Activated CD8-positive, alpha-beta memory T cell treated with anti-CD3 and anti-CD28 coated beads, Interleukin-2, amount 10 ng/mL, durations not matched to agents 7 days and 5 days (primary cell): Measurements from ENCODE around the gene CENPC. TPM values are rescaled to one million over a fixed set of nuclear protein-coding genes. Genes with fewer than 3 reads are reported as not detected.
"Not testable (repeated sequence)": the region's sequence is repeated elsewhere in the genome, so short reads cannot be mapped to it uniquely, and the experiment has no call there.

Experiments
- ATAC-seq: fragments of 150-1000 bp; cut with Tn5 transposase; one replicate; pipeline ENCODE4 v1.10.0; 2021; ENCODE audit warnings: moderate library complexity
- CTCF ChIA-PET: fragments of 350-600 bp; sonication (Branson Sonifier 250); formaldehyde crosslinking; loops from one replicate; lab custom pipeline; 2021; ENCODE audit warnings: antibody characterized with exemption; lab: Charles Lee
- DNase-seq: peaks from one replicate; pipeline ENCODE4 v3.0.0-alpha.2; 2020
- H3K27ac Mint-ChIP-seq: one replicate; pipeline ENCODE4 v1.8.0; 2021; ENCODE audit warnings: mild to moderate bottlenecking, mixed read lengths
- H3K27me3 Mint-ChIP-seq: one replicate; pipeline ENCODE4 v1.8.0; 2021; ENCODE audit warnings: mixed read lengths
- H3K36me3 Mint-ChIP-seq: one replicate; pipeline ENCODE4 v1.8.0; 2021; ENCODE audit warnings: mild to moderate bottlenecking, mixed read lengths
- H3K4me1 Mint-ChIP-seq: one replicate; pipeline ENCODE4 v1.8.0; 2021; ENCODE audit warnings: mixed read lengths
- H3K4me3 Mint-ChIP-seq: one replicate; pipeline ENCODE4 v1.8.0; 2021; ENCODE audit warnings: mild to moderate bottlenecking, moderate library complexity, mixed read lengths
- H3K9me3 Mint-ChIP-seq: one replicate; pipeline ENCODE4 v1.8.0; 2022; ENCODE audit warnings: low read depth, mixed read lengths
- total RNA-seq, 2 experiments: library from RNA; stranded (reverse); gene quantifications; one replicate each; pipeline ENCODE4 v1.2.3, GENCODE V29; 2021

The CENPC gene
- total RNA-seq, 2 experiments from 2014 or later, result 37.4 to 46.5 TPM

DNA sequence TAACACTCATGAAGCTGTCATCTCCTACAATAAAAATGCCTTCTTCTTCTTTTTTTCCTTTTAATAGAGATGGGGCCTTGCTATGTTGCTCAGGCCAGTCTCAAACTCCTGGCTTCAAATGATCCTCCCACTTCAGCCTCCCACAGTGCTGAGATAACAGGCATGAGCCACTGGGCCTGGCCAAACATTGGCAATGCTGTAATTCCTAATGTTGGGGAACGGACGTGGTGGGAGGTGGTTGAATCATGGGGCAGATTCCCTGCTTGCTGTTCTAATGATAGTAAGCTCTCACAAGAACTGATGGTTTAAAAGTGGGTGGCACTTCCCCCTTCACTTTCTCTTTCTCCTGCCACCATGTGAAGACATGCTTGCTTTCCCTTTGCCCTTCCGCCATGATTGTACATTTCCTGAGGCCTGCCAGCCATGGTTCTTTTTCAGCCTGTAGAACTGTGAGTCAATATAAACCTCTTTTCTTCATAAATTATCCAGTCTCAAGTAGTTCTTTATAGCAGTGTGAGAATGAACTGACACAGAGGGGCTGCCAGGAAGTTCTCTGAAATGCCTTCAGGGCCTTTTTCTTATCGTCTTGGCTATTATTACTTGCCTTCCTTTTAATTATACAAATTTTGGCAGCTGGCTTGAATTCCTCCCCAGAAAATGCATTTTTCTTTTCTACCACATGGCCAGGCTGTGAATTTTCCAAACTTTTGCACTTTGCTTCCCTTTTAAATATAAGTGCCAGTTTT, 93.0 kb downstream of the CENPC start:
- peaks cover 3% of the 10 kb centered on the region for H3K9me3 Mint-ChIP-seq
- ATAC-seq, result no peak
- no peak overlapping the region for H3K27ac Mint-ChIP-seq
- peaks cover 4% of the 10 kb centered on the region for H3K4me1 Mint-ChIP-seq
- H3K4me3 Mint-ChIP-seq, result no peak overlapping the region
- no peak for DNase-seq
- CTCF ChIA-PET, result no interaction called here
- peaks cover 44% of the 10 kb centered on the region for H3K36me3 Mint-ChIP-seq
- H3K27me3 Mint-ChIP-seq, result no peaks in the 10 kb centered on the region

DNA sequence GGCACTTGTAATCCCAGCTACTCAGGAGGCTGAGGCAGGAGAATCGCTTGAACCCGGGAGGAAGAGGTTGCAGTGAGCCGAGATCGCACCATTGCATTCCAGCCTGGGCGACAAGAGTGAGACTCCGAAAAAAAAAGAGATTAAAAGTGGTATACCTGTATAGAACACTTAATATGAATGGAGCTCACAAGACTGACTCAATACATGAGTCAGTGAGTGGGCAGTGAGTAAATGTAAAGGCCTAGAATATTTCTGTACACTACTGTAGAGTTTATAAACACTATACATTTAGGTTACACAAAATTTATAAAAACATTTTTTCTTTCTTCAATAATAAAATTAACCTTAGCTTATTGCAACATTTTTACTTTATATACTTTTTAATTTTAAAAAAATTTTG, 93.8 kb downstream of the CENPC start:
- no peak overlapping the region for H3K27ac Mint-ChIP-seq
- CTCF ChIA-PET, result interaction anchor here (0.7 kb wide), 1 partner anchor 9 kb away, joined by 3 read pairs; no protein-coding TSS in a partner anchor
- ATAC-seq, result no peak
- H3K9me3 Mint-ChIP-seq, result peaks cover 3% of the 10 kb centered on the region
- no peak overlapping the region for H3K4me3 Mint-ChIP-seq
- no peak for DNase-seq
- peaks cover 41% of the 10 kb centered on the region for H3K36me3 Mint-ChIP-seq
- H3K27me3 Mint-ChIP-seq, result no peaks in the 10 kb centered on the region
- peaks cover 3% of the 10 kb centered on the region for H3K4me1 Mint-ChIP-seq

DNA sequence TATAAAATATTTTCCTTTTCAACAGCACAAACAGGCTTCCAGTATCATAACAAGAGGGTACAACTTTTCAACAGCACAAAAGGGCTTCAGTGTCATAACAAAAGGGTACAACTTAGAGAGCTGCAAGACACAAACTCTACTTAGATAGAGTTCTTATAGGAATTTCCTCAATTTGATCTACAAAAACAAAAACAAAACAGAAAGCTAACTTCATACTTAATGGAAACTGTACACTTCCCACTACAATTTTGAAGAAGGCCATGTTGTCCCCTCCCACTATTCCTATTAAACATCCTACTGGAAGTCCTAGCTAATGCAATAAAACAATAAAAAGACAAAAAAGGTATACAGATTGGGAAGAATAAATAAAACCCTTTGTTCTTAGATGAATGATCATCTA, 96.7 kb downstream of the CENPC start:
- CTCF ChIA-PET, result no interaction called here
- Mint-ChIP-seq H3K4me3 (no peak overlapping the region), H3K36me3 (peaks cover 33% of the 10 kb centered on the region), H3K27me3 (no peaks in the 10 kb centered on the region), H3K4me1 (peaks cover 1% of the 10 kb centered on the region), H3K27ac (no peak overlapping the region), H3K9me3 (peaks cover 3% of the 10 kb centered on the region)
- no peak for DNase-seq
- no peak for ATAC-seq

GRCh38 chr4:67447873-67448272, 97.4 kb downstream of the CENPC start:
- no peak overlapping the region for H3K27ac Mint-ChIP-seq
- no peak for ATAC-seq

GRCh38 chr4:67446811-67447210, 98.5 kb downstream of the CENPC start:
- H3K9me3 Mint-ChIP-seq, result peaks cover 3% of the 10 kb centered on the region
- CTCF ChIA-PET, result no interaction called here

More at GRCh38 chr4:67447873-67448272, 97.4 kb downstream of the CENPC start:
- Mint-ChIP-seq H3K4me1 (no peaks in the 10 kb centered on the region), H3K27me3 (no peaks in the 10 kb centered on the region), H3K36me3 (peaks cover 29% of the 10 kb centered on the region), H3K4me3 (no peak overlapping the region), H3K9me3 (peaks cover 3% of the 10 kb centered on the region)
- no peak for DNase-seq
- CTCF ChIA-PET, result no interaction called here

GRCh38 chr4:67445881-67446280, 99.4 kb downstream of the CENPC start:
- H3K4me3 Mint-ChIP-seq, H3K27me3 Mint-ChIP-seq, H3K27ac Mint-ChIP-seq, H3K9me3 Mint-ChIP-seq, DNase-seq, CTCF ChIA-PET, ATAC-seq, H3K4me1 Mint-ChIP-seq: not testable (repeated sequence)
- peaks cover 47% of the 10 kb centered on the region for H3K36me3 Mint-ChIP-seq

More at GRCh38 chr4:67446811-67447210, 98.5 kb downstream of the CENPC start:
- H3K4me3 Mint-ChIP-seq, result no peak overlapping the region
- H3K36me3 Mint-ChIP-seq, result peaks cover 38% of the 10 kb centered on the region
- no peak overlapping the region for H3K27ac Mint-ChIP-seq
- no peaks in the 10 kb centered on the region for H3K4me1 Mint-ChIP-seq
- no peaks in the 10 kb centered on the region for H3K27me3 Mint-ChIP-seq
- ATAC-seq, result no peak
- DNase-seq, result no peak

GRCh38 chr4:67438975-67439374, 106.3 kb downstream of the CENPC start:
- Mint-ChIP-seq H3K27me3 (no peaks in the 10 kb centered on the region), H3K9me3 (peaks cover 11% of the 10 kb centered on the region), H3K27ac (no peak overlapping the region), H3K4me1 (peaks cover 3% of the 10 kb centered on the region), H3K4me3 (no peak overlapping the region), H3K36me3 (peaks cover 41% of the 10 kb centered on the region)
- DNase-seq (no peak), ATAC-seq (no peak)
- CTCF ChIA-PET, result no interaction called here

- CTCF ChIA-PET, result no interaction called here
- peaks cover 12% of the 10 kb centered on the region for H3K9me3 Mint-ChIP-seq
- H3K4me3 Mint-ChIP-seq, result no peak overlapping the region
- peaks cover 43% of the 10 kb centered on the region for H3K36me3 Mint-ChIP-seq
- ATAC-seq (no peak), DNase-seq (no peak)
- H3K27ac Mint-ChIP-seq, result no peak overlapping the region
- H3K4me1 Mint-ChIP-seq, result peaks cover 3% of the 10 kb centered on the region
- H3K27me3 Mint-ChIP-seq, result no peaks in the 10 kb centered on the region
Measured at GRCh38 chr4:67437974-67438713, 107.2 kb downstream of the CENPC start.

DNA sequence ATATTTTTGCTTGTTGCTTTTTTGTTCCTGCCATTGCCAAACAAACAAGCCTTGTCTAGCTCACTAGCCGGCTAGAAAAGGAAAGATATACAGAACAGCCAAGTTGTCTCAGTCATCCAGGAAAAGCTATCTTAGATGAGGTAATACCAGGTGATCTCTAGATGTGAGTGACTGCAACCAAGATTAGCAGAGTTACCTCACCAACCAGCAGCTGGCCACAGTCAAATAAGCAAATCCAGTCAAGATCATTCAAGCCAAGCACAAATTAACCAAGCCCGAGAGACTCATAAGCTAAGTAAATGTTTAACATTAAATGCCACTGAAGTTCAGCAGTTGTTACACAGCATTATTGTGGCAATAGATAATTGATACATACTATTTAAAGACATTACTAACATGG, 108.6 kb downstream of the CENPC start:
- CTCF ChIA-PET, result no interaction called here
- peaks cover 35% of the 10 kb centered on the region for H3K36me3 Mint-ChIP-seq

GRCh38 chr4:67430989-67431388, 114.3 kb downstream of the CENPC start:
- ATAC-seq (no peak), DNase-seq (no peak)
- Mint-ChIP-seq H3K4me3 (no peak overlapping the region), H3K9me3 (peaks cover 7% of the 10 kb centered on the region), H3K27ac (no peak overlapping the region), H3K27me3 (no peaks in the 10 kb centered on the region), H3K36me3 (peaks cover 18% of the 10 kb centered on the region), H3K4me1 (no peaks in the 10 kb centered on the region)
- CTCF ChIA-PET, result no interaction called here

More for the DNA sequence above, 108.6 kb downstream of the CENPC start:
- Mint-ChIP-seq H3K4me3 (no peak overlapping the region), H3K4me1 (peaks cover 3% of the 10 kb centered on the region), H3K27ac (no peak overlapping the region), H3K27me3 (no peaks in the 10 kb centered on the region), H3K9me3 (peaks cover 12% of the 10 kb centered on the region)
- DNase-seq (no peak), ATAC-seq (no peak)

DNA sequence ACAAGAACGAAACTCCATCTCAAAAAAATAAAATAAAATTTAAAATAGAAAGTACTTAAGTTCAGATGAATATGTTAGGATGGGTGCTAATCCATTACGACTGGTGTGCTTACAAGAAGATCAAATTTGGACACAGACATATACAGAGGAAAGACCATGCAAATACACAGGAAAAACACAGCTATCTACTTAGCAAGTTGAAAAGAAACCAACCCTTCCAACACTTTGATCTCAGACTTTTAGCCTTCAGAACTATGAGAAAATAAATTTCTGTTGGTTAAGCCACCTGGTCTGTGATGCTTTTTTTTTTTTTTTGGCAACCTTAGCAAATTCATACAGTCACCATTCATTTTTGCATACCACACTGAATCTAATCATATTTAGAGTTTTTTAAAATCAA, 116.5 kb downstream of the CENPC start:
- Mint-ChIP-seq H3K4me3 (no peak overlapping the region), H3K9me3 (no peaks in the 10 kb centered on the region), H3K36me3 (peaks cover 5% of the 10 kb centered on the region), H3K4me1 (no peaks in the 10 kb centered on the region), H3K27me3 (no peaks in the 10 kb centered on the region), H3K27ac (no peak overlapping the region)
- DNase-seq (no peak), ATAC-seq (no peak)
- CTCF ChIA-PET, result no interaction called here
